ENCODE results near the gene BOD1L2.

The BOD1L2 gene

GRCh38 chr18:57150828-57151227 is 3.9 kb downstream of the BOD1L2 start:
- TF ChIP-seq CTCF (conservative IDR thresholded peaks at IDR 0.05) (no peak), ZFX (IDR thresholded peaks at IDR 0.05) (no peak)
- no peak overlapping the region for H3K27ac ChIP-seq

GRCh38 chr18:57154191-57154830 is 7.4 kb downstream of the BOD1L2 start:
- TF ChIP-seq ZFX (IDR thresholded peaks at IDR 0.05) (no peak), CTCF (conservative IDR thresholded peaks at IDR 0.05) (no peak)
- no peak overlapping the region for H3K27ac ChIP-seq

GRCh38 chr18:57164401-57164800 is 17.5 kb downstream of the BOD1L2 start:
- TF ChIP-seq ZFX (IDR thresholded peaks at IDR 0.05), result no peak
- TF ChIP-seq CTCF (conservative IDR thresholded peaks at IDR 0.05), result no peak
- no peak overlapping the region for H3K27ac ChIP-seq

- H3K27ac ChIP-seq, result no peak overlapping the region
- no peak for TF ChIP-seq CTCF (conservative IDR thresholded peaks at IDR 0.05)
- no peak for TF ChIP-seq ZFX (IDR thresholded peaks at IDR 0.05)
Observed at GRCh38 chr18:57167617-57168308, 20.9 kb downstream of the BOD1L2 start.

- H3K27ac ChIP-seq, result no peak overlapping the region
- TF ChIP-seq ZFX (IDR thresholded peaks at IDR 0.05) (no peak), CTCF (conservative IDR thresholded peaks at IDR 0.05) (no peak)
Observed at GRCh38 chr18:57171026-57171425, 24.1 kb downstream of the BOD1L2 start.

- TF ChIP-seq CTCF (conservative IDR thresholded peaks at IDR 0.05), result no peak
- no peak for TF ChIP-seq ZFX (IDR thresholded peaks at IDR 0.05)
- H3K27ac ChIP-seq, result no peak overlapping the region
Observed at GRCh38 chr18:57175532-57175931, 28.6 kb downstream of the BOD1L2 start.

- TF ChIP-seq CTCF (conservative IDR thresholded peaks at IDR 0.05) (no peak), ZFX (IDR thresholded peaks at IDR 0.05) (no peak)
- H3K27ac ChIP-seq, result no peak overlapping the region
Observed at GRCh38 chr18:57185434-57185833, 38.5 kb downstream of the BOD1L2 start.
